PC-9 (cell line): ENCODE data around the gene SLC25A21. TPM values are rescaled to one million over a fixed set of nuclear protein-coding genes. Genes with fewer than 3 reads are reported as not detected.

Experiments
- BruUV-seq: library from RNA; stranded (reverse); fragments of 400-500 nt; replicated peaks from 2 replicates; lab custom pipeline; 2021; lab: Mats Ljungman, UMichigan
- CTCF ChIA-PET: fragments of 300-600 bp; sonication (Branson Sonifier 250); formaldehyde crosslinking; loops from one replicate; lab custom pipeline; 2022; ENCODE audit warnings: antibody characterized with exemption; lab: Charles Lee
- POLR2A ChIA-PET: fragments of 300-600 bp; sonication (Branson Sonifier 250); formaldehyde crosslinking; loops from one replicate; lab custom pipeline; 2022; ENCODE audit warnings: antibody characterized with exemption; ENCODE audit not compliant: unreplicated experiment; lab: Charles Lee
- DNase-seq, 2 experiments: peaks; one replicate each; pipeline versions ENCODE4 v3.0.0 to v3.0.0-alpha.2; 2015 to 2022; ENCODE audit warnings: mixed read lengths in 1 of 2
- H2AFZ ChIP-seq: fragments of 200-600 bp; sonication (generic); 2 replicates; pipeline ENCODE4 v1.8.1; 2017; ENCODE audit warnings: antibody characterized with exemption
- H3F3A ChIP-seq: fragments of 200-600 bp; sonication (generic); 2 replicates; pipeline ENCODE4 v1.8.1; 2017; ENCODE audit warnings: antibody characterized with exemption, mild to moderate bottlenecking, low read depth; ENCODE audit not compliant: insufficient read depth
- H3K27ac ChIP-seq: fragments of 200-600 bp; sonication (generic); 2 replicates; pipeline ENCODE4 v1.6.1; 2016; ENCODE audit warnings: mixed run types
- H3K27me3 ChIP-seq: fragments of 200-600 bp; sonication (generic); 2 replicates; pipeline ENCODE4 v1.6.1; 2016; ENCODE audit warnings: low read depth, mixed run types; ENCODE audit not compliant: insufficient read depth
- H3K36me3 ChIP-seq: fragments of 200-600 bp; sonication (generic); 2 replicates; pipeline ENCODE4 v1.6.1; 2016; ENCODE audit warnings: low read depth, mixed run types
- H3K4me1 ChIP-seq: fragments of 200-600 bp; sonication (generic); replicated peaks from 2 replicates; pipeline ENCODE4 v1.6.1; 2016; ENCODE audit warnings: mixed run types; ENCODE audit not compliant: insufficient read depth
- H3K4me2 ChIP-seq: fragments of 200-600 bp; sonication (generic); 2 replicates; pipeline ENCODE4 v1.6.1; 2017; ENCODE audit warnings: mixed run types
- H3K4me3 ChIP-seq: fragments of 200-600 bp; sonication (generic); 2 replicates; pipeline ENCODE4 v1.6.1; 2016; ENCODE audit warnings: mixed run types
- H3K79me2 ChIP-seq: fragments of 200-600 bp; sonication (generic); 2 replicates; pipeline ENCODE4 v1.6.1; 2017; ENCODE audit warnings: low read depth, mixed run types
- H3K9me2 ChIP-seq: fragments of 200-600 bp; sonication (generic); 2 replicates; pipeline ENCODE4 v1.8.1; 2017; ENCODE audit warnings: mild to moderate bottlenecking; ENCODE audit not compliant: insufficient read depth
- H3K9me3 ChIP-seq: fragments of 200-600 bp; sonication (generic); 2 replicates; pipeline ENCODE4 v1.8.1; 2016; ENCODE audit warnings: low read depth; ENCODE audit not compliant: insufficient read depth
- H4K20me1 ChIP-seq: fragments of 200-600 bp; sonication (generic); 2 replicates; pipeline ENCODE4 v1.8.1; 2017; ENCODE audit not compliant: insufficient read depth
- EZH2 ChIP-seq: fragments of 200-600 bp; sonication (generic); IDR thresholded peaks from 2 replicates; pipeline ENCODE4 v1.8.0; 2017; ENCODE audit warnings: antibody characterized with exemption, low read depth
- intact Hi-C: fragments of 100-400 bp; cut with micrococcal nuclease; formaldehyde crosslinking; loops from one replicate; pipeline ENCODE4 v1.10.0; 2022; ENCODE audit not compliant: unreplicated experiment
- total RNA-seq: library from RNA; stranded (reverse); gene quantifications from 2 replicates; pipeline ENCODE4 v1.2.3, GENCODE V29; 2021
- TF ChIP-seq, protein P1 (sequence below): fragments of 200-600 bp; sonication (generic); conservative IDR thresholded peaks from 2 replicates; pipeline ENCODE4 v1.6.1; 2017; ENCODE audit warnings: mixed run types, antibody characterized with exemption, mild to moderate bottlenecking, moderate library complexity

SLC25A21 gene
- total RNA-seq, 1 experiment from 2014 or later, result 3.2 TPM

DNA sequence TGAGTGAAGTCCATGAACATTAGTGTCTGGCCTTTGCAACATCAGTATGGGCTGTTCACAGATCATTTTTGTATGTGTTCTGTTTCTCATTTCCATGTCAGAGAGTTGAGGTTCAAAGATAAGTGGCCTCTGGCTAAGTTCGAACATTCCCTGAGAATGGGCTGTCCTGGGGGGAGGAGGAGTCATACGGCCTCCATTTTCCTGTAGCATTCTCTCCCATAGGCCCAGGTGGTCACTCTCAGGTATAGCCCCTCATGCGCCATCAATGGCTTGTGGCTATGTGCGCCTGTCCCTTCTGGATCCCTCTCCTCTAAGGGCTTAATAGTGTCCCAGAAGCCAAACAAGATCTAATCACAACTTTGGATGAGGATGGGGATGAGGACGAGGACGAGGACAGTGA lies 345.8 kb downstream of the SLC25A21 start:
- TF ChIP-seq, protein P1, sequence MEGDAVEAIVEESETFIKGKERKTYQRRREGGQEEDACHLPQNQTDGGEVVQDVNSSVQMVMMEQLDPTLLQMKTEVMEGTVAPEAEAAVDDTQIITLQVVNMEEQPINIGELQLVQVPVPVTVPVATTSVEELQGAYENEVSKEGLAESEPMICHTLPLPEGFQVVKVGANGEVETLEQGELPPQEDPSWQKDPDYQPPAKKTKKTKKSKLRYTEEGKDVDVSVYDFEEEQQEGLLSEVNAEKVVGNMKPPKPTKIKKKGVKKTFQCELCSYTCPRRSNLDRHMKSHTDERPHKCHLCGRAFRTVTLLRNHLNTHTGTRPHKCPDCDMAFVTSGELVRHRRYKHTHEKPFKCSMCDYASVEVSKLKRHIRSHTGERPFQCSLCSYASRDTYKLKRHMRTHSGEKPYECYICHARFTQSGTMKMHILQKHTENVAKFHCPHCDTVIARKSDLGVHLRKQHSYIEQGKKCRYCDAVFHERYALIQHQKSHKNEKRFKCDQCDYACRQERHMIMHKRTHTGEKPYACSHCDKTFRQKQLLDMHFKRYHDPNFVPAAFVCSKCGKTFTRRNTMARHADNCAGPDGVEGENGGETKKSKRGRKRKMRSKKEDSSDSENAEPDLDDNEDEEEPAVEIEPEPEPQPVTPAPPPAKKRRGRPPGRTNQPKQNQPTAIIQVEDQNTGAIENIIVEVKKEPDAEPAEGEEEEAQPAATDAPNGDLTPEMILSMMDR, result no peak
- no peak for TF ChIP-seq EZH2
- no peaks in the 10 kb centered on the region for H3K4me1 ChIP-seq
- POLR2A ChIA-PET, result no interaction called here

DNA sequence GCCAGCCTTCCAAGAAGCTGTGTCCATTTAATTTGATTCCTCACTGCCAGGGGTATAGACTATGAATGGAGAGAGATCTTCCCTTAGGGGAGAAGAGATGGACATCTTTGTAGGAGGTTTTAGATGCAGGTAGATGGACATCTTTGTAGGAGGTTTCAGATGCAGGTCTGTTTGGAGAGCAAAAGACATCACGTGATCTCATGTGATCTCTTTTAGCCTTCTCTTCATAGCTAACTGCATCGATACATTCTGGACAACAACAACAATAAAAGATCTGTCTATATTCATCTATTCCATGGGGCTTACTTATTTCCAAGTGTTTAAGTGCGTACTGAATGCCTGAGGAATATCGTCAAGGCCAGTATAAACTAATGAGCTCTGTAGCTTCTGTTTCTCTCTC lies 347.6 kb downstream of the SLC25A21 start:
- H3K79me2 ChIP-seq, result no peaks in the 10 kb centered on the region
- H4K20me1 ChIP-seq, result no peaks in the 10 kb centered on the region
- H3K36me3 ChIP-seq, result no peaks in the 10 kb centered on the region
- ChIA-PET POLR2A (no interaction called here), CTCF (no interaction called here)
- no TSS peak for BruUV-seq
- H2AFZ ChIP-seq, result no peak overlapping the region
- no peaks in the 10 kb centered on the region for H3F3A ChIP-seq
- no peak overlapping the region for H3K4me3 ChIP-seq
- no peaks in the 10 kb centered on the region for H3K9me3 ChIP-seq
- no peaks in the 10 kb centered on the region for H3K9me2 ChIP-seq
- H3K4me2 ChIP-seq, result no peak overlapping the region
- H3K4me1 ChIP-seq, result no peaks in the 10 kb centered on the region
- H3K27me3 ChIP-seq, result no peaks in the 10 kb centered on the region
- intact Hi-C loops, result no loop called here
- DNase-seq, result no peak
- H3K27ac ChIP-seq, result no peak overlapping the region
- TF ChIP-seq EZH2, result no peak
- TF ChIP-seq, protein P1, result no peak

More for the DNA sequence above, 345.8 kb downstream of the SLC25A21 start:
- no peaks in the 10 kb centered on the region for H3K9me2 ChIP-seq
- CTCF ChIA-PET, result no interaction called here
- H4K20me1 ChIP-seq, result no peaks in the 10 kb centered on the region
- DNase-seq, result no peak
- H3K79me2 ChIP-seq, result no peaks in the 10 kb centered on the region
- H3K4me3 ChIP-seq, result no peak overlapping the region
- BruUV-seq, result no TSS peak
- H3K9me3 ChIP-seq, result no peaks in the 10 kb centered on the region
- H3K27me3 ChIP-seq, result no peaks in the 10 kb centered on the region
- no peak overlapping the region for H2AFZ ChIP-seq
- intact Hi-C loops, result no loop called here
- H3K36me3 ChIP-seq, result no peaks in the 10 kb centered on the region
- no peak overlapping the region for H3K4me2 ChIP-seq
- no peak overlapping the region for H3K27ac ChIP-seq
- H3F3A ChIP-seq, result no peaks in the 10 kb centered on the region

DNA sequence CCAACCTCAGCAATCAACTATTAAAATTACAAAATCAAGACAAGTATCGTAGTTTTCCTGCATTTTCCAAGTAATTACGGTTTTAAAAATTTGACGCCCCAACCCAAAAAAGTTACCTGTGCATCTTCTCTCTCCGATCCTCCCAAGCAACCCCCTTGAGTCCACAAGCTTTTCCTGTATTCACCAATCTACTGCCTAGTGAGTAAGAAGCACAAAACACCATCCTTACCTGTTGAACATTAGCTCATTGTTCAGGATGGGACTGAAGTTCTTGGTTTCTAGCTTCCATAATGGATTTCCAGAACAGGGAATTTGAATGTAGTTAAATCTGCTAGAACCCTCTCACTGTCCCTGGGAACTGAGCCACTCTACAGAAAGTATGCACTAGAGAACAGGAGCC lies 348.8 kb downstream of the SLC25A21 start:
- H3K36me3 ChIP-seq, result no peaks in the 10 kb centered on the region
- ChIA-PET POLR2A (no interaction called here), CTCF (no interaction called here)
- intact Hi-C loops, result no loop called here
- H3F3A ChIP-seq, result no peaks in the 10 kb centered on the region
- no peak overlapping the region for H2AFZ ChIP-seq
- no TSS peak for BruUV-seq
- DNase-seq, result no peak
- no peaks in the 10 kb centered on the region for H3K27me3 ChIP-seq
- H3K9me2 ChIP-seq, result no peaks in the 10 kb centered on the region
- no peak overlapping the region for H3K4me2 ChIP-seq
- TF ChIP-seq, protein P1, result no peak
- TF ChIP-seq EZH2, result no peak
- no peak overlapping the region for H3K27ac ChIP-seq
- no peak overlapping the region for H3K4me3 ChIP-seq
- no peaks in the 10 kb centered on the region for H3K4me1 ChIP-seq
- no peaks in the 10 kb centered on the region for H4K20me1 ChIP-seq
- H3K9me3 ChIP-seq, result no peaks in the 10 kb centered on the region
- H3K79me2 ChIP-seq, result no peaks in the 10 kb centered on the region
